GM11168 (cell line): ENCODE results near the gene ETNK2.

ENCODE experiments used
- in situ Hi-C: fragments of 300-500 bp; cut with MboI; formaldehyde crosslinking; loops from one replicate; pipeline ENCODE4 v1.12.0; 2022; ENCODE audit warnings: low sequenced_read_pairs; ENCODE audit not compliant: unreplicated experiment

Gene ETNK2

GRCh38 chr1:204089044-204089751 is 62.6 kb downstream of the ETNK2 start:
- in situ Hi-C loops = no loop called here

GRCh38 chr1:204088596-204088995 is 63.2 kb downstream of the ETNK2 start:
- in situ Hi-C loops = no loop called here

- in situ Hi-C loops = no loop called here
These were observed 63.8 kb downstream of the ETNK2 start for GRCh38 chr1:204087893-204088528.

GRCh38 chr1:204087181-204087892 is 64.5 kb downstream of the ETNK2 start:
- in situ Hi-C loops = no loop called here

- in situ Hi-C loops = no loop called here
These were observed 66.0 kb downstream of the ETNK2 start for GRCh38 chr1:204085876-204086275.

- in situ Hi-C loops = no loop called here
These were observed 67.5 kb downstream of the ETNK2 start for GRCh38 chr1:204084247-204084772.

GRCh38 chr1:204083491-204083890 is 68.4 kb downstream of the ETNK2 start:
- in situ Hi-C loops = no loop called here

GRCh38 chr1:204081791-204082513 is 69.9 kb downstream of the ETNK2 start:
- in situ Hi-C loops = no loop called here

GRCh38 chr1:204081164-204081790 is 70.6 kb downstream of the ETNK2 start:
- in situ Hi-C loops = no loop called here
